Astrocyte of the cerebellum (primary cell): Measurements from ENCODE around the gene CDS1.
A peak's percentile ranks its signal among the peaks of the same experiment; 100 is the strongest.
"Not testable (repeated sequence)": the region's sequence is repeated elsewhere in the genome, so short reads cannot be mapped to it uniquely, and the experiment has no call there.

Experiments
- DNase-seq: peaks from one replicate; pipeline ENCODE4 v3.0.0-alpha.2; 2011; ENCODE audit warnings: low read depth
- H3K4me3 ChIP-seq: 2 replicates; pipeline ENCODE4 v1.5.1; 2011; ENCODE audit warnings: mild to moderate bottlenecking, low read depth, low read length, moderate library complexity
- in situ Hi-C: cut with HindIII; loops from 2 replicates; pipeline ENCODE4 v1.10.0; 2017; ENCODE audit warnings: low sequenced_read_pairs
- TF ChIP-seq, protein P1 (sequence below): IDR thresholded peaks from 2 replicates; pipeline ENCODE4 v1.5.1; 2012; ENCODE audit warnings: low read length, low read depth, moderate library complexity, mild to moderate bottlenecking; ENCODE audit errors: missing control alignments

The CDS1 gene

DNA sequence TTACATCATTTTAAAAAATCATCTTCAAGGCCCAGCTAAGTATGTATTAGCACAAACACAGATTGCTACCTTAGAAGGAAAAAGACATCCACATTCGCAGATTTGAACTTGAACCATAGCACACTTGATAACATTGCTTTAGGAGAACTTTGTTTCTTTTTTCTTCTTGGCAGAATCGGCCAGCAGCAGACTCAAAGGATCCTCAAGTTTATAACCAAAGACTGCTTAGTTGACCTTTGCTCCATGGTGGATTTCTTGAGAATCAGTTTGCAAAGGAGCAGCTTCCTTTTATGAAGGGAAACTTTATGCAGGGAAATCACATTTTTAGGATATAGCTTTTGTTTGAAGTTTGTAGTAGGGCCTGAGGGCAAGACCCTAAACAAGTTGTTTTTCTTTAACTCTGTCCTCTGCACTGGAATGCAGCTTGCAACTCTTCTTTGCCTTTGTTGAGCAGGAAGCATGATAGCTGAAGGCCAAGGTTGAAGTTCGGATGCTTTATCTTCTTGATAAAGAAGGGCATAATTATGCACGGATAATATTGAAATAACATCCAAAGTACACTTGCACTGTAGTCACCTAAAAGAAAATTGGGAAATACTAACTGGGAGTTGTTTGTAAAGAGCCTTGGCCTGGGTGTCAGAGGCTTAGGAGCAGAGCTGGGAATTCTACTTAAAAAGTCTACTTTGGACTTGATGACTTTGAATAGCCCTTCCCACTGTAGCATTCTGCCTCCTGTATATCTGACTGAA is 78.4 kb downstream of the CDS1 start:
- TF ChIP-seq, protein P1, sequence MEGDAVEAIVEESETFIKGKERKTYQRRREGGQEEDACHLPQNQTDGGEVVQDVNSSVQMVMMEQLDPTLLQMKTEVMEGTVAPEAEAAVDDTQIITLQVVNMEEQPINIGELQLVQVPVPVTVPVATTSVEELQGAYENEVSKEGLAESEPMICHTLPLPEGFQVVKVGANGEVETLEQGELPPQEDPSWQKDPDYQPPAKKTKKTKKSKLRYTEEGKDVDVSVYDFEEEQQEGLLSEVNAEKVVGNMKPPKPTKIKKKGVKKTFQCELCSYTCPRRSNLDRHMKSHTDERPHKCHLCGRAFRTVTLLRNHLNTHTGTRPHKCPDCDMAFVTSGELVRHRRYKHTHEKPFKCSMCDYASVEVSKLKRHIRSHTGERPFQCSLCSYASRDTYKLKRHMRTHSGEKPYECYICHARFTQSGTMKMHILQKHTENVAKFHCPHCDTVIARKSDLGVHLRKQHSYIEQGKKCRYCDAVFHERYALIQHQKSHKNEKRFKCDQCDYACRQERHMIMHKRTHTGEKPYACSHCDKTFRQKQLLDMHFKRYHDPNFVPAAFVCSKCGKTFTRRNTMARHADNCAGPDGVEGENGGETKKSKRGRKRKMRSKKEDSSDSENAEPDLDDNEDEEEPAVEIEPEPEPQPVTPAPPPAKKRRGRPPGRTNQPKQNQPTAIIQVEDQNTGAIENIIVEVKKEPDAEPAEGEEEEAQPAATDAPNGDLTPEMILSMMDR = no peak
- in situ Hi-C loops = no loop called here
- DNase-seq = no peak
- no peak overlapping the region for H3K4me3 ChIP-seq

DNA sequence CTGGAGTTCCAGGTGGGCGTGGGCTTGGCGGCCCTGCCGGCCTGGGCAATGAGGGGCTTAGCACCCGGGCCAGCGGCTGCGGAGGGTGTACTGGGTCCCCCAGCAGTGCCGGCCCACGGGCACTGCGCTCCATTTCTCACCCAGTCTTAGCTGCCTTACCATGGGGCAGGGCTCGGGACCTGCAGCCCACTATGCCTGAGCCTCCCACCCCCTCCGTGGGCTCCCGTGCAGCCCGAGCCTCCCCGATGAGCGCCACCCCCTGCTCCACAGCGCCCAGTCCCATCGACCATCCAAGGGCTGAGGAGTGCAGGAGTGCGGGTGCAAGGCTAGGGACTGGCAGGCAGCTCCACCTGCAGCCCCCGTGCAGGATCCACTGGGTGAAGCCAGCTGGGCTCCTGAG is 81.8 kb downstream of the CDS1 start:
- in situ Hi-C loops, DNase-seq, H3K4me3 ChIP-seq: not testable (repeated sequence)

DNA sequence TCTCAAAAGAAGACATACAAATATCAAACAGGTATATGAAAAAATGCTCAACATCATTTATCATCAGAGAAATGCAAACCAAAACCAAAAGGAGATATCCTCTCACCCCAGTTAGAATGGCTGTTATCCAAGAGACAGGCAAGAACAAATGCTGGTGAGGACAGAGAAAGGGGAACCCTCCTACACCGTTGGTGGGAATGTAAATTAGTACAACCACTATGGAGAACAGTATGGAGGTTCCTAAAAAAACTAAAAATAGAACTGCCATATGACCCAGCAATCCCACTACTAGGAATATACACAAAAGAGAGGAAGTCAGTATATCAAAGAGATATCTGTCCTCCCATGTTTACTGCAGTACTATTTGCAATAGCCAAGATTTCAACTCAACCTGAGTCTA is 83.5 kb downstream of the CDS1 start:
- TF ChIP-seq, protein P1 = no peak
- no peak for DNase-seq
- no peak overlapping the region for H3K4me3 ChIP-seq
- in situ Hi-C loops = no loop called here

DNA sequence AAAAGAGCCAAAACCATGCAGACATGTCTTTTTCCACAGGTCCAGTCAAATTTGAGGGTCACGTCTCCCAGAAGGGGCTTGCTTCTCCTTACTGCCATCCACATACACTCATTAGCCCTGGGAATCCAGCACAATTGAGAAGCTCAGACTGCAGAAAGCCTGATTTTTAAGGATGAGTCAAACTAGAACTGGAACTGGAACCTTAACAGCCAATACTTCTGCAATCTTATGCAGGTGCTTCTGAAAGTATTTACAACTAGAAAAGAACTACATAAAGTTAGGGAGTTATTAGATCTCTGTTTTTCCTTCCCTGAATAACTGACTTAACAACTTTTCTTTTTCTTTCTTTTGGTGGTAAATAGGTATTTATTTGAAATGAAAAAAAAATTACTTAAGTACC is 86.3 kb downstream of the CDS1 start:
- TF ChIP-seq, protein P1 = no peak
- in situ Hi-C loops = no loop called here
- no peak overlapping the region for H3K4me3 ChIP-seq
- no peak for DNase-seq

DNA sequence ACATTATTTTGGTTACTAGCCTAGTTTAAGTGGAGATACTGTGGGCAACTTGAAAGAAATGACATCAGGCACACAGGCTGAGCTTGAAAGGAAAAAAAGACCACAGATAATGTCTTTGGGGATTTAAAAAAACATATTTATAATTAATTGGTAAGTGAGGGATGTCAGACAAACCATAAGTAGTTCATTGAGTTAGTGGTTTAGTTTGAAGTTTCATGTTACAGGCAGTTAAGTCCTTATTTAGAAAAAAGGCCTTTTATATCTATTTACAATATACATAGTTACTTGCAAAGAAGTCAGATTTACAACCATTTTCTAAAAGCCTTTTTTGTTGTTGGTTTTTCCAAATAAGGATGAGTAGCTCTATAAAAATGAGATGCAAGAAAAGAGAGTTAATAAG is 89.2 kb downstream of the CDS1 start:
- TF ChIP-seq, protein P1 = no peak
- no peak for DNase-seq
- in situ Hi-C loops = no loop called here
- H3K4me3 ChIP-seq = no peak overlapping the region

DNA sequence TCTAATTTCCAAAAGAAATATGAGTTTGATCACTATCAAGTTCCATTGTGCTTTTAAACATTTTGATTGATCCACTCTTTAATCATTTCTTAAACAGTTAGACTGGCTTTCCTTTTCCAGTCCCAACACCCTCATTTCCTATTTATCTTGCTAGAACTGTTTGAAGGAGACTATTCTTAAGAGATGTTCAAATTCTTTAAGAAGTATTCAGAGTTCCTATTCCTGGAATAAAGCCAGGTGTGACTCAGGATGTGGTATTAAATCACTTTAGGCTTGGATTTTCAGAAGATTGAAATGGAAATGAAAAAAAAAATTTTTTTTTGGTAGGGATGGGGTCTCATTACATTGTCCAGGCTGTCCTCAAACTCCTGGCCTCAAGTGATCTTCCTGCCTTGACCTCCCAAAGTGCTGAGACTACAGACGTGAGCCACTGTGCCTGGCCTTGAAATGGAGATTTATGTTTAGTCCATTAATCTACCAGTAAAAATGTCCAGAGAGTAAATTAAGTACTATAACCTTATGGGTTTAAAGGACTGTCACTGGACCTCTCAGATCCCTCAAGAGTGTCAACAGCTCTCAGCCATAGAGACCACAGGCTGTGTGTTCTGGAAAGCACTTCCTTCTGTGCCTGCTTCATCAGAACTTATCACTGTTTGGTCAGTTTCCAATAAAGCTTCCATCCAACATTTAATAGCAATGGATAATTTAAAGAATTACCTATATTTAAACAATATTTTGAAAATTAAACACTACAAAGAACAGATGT is 90.7 kb downstream of the CDS1 start:
- peak; percentile 89 for DNase-seq
- no peak overlapping the region for H3K4me3 ChIP-seq
- TF ChIP-seq, protein P1 = no peak
- in situ Hi-C loops = no loop called here

DNA sequence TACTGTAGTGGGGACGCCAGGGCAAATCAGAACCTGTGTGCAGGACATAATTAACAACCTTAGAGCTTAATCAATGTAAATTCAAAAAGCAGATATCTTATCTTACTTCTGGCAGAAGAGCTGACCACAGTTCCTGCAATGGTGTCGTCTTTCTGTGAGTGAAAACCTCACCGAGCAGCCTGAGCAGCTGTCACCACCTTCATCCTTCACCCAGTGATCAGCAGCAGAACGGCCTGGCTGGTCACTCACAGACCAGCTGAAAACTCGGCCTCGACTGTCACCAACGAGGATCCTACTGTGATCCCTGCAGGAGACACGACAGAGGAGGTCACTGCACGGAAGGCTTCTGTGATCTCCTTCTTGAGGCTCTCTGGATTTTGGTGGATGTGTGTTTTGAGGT is 94.2 kb downstream of the CDS1 start:
- H3K4me3 ChIP-seq = no peak overlapping the region
- in situ Hi-C loops = no loop called here
- no peak for DNase-seq
- TF ChIP-seq, protein P1 = no peak
